MM.1S (cell line): ENCODE results near the gene PRKCH.

ENCODE experiments used
- CTCF ChIP-seq: fragments of 300-600 bp; sonication (generic); IDR thresholded peaks from 2 replicates; pipeline ENCODE4 v1.5.1; 2016; ENCODE audit warnings: antibody characterized with exemption, low read length, mixed read lengths
- EZH2phosphoT487 ChIP-seq: fragments of 300-600 bp; sonication (generic); IDR thresholded peaks from 2 replicates; pipeline ENCODE4 v1.6.1; 2018; ENCODE audit warnings: antibody characterized with exemption, low read length

GRCh38 chr14:61391119-61391518, 69.7 kb downstream of the PRKCH start:
- TF ChIP-seq CTCF: no peak
- no peak for TF ChIP-seq EZH2phosphoT487
